ENCODE measurements around the gene SHISAL2A.

DNA sequence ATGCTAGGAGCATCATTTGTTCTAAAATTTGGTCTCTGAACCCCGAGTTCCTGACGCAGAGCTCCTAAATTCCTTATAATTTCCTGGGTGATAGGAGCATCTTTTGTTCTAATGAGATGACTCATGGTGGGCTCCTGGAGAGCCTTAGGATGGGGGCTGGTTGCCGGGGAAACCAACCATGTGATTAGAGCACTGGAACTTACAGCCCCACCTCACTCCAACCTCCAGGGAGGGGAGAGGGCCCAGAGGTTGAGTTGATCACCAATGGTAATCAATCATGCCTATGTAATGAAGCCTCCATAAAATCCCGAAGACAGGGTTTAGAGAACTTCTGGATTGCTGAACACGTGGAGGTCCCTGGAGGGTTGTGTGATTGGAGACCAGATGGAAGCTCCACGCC, 7.7 kb downstream of the SHISAL2A start:
- TF ChIP-seq, protein P1, sequence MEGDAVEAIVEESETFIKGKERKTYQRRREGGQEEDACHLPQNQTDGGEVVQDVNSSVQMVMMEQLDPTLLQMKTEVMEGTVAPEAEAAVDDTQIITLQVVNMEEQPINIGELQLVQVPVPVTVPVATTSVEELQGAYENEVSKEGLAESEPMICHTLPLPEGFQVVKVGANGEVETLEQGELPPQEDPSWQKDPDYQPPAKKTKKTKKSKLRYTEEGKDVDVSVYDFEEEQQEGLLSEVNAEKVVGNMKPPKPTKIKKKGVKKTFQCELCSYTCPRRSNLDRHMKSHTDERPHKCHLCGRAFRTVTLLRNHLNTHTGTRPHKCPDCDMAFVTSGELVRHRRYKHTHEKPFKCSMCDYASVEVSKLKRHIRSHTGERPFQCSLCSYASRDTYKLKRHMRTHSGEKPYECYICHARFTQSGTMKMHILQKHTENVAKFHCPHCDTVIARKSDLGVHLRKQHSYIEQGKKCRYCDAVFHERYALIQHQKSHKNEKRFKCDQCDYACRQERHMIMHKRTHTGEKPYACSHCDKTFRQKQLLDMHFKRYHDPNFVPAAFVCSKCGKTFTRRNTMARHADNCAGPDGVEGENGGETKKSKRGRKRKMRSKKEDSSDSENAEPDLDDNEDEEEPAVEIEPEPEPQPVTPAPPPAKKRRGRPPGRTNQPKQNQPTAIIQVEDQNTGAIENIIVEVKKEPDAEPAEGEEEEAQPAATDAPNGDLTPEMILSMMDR (IDR thresholded peaks at IDR 0.05), result no peak
- TF ChIP-seq YY1 (IDR thresholded peaks at IDR 0.05; ENCODE audit: low read depth) (no peak), SMC3 (IDR thresholded peaks at IDR 0.05; ENCODE audit: low read depth, low read length) (no peak), JUND (IDR thresholded peaks at IDR 0.05) (no peak), EZH2phosphoT487 (IDR thresholded peaks at IDR 0.05; ENCODE audit: borderline replicate concordance, low read depth) (no peak)
- TF ChIP-seq, protein P2, sequence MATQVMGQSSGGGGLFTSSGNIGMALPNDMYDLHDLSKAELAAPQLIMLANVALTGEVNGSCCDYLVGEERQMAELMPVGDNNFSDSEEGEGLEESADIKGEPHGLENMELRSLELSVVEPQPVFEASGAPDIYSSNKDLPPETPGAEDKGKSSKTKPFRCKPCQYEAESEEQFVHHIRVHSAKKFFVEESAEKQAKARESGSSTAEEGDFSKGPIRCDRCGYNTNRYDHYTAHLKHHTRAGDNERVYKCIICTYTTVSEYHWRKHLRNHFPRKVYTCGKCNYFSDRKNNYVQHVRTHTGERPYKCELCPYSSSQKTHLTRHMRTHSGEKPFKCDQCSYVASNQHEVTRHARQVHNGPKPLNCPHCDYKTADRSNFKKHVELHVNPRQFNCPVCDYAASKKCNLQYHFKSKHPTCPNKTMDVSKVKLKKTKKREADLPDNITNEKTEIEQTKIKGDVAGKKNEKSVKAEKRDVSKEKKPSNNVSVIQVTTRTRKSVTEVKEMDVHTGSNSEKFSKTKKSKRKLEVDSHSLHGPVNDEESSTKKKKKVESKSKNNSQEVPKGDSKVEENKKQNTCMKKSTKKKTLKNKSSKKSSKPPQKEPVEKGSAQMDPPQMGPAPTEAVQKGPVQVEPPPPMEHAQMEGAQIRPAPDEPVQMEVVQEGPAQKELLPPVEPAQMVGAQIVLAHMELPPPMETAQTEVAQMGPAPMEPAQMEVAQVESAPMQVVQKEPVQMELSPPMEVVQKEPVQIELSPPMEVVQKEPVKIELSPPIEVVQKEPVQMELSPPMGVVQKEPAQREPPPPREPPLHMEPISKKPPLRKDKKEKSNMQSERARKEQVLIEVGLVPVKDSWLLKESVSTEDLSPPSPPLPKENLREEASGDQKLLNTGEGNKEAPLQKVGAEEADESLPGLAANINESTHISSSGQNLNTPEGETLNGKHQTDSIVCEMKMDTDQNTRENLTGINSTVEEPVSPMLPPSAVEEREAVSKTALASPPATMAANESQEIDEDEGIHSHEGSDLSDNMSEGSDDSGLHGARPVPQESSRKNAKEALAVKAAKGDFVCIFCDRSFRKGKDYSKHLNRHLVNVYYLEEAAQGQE (IDR thresholded peaks at IDR 0.05; ENCODE audit: low read depth, low read length), result no peak

Measured in SK-N-SH (cell line).